GM23248 (cell line): ENCODE results near the gene GLRX5. TPM values are rescaled to one million over a fixed set of nuclear protein-coding genes. Genes with fewer than 3 reads are reported as not detected.

Source experiments
- DNase-seq: peaks from one replicate; pipeline ENCODE4 v3.0.0-alpha.2; 2015
- H2AFZ ChIP-seq: fragments of 200-600 bp; sonication (generic); 2 replicates; pipeline ENCODE4 v1.6.1; 2016; ENCODE audit warnings: antibody characterized with exemption
- H3F3A ChIP-seq: fragments of 200-600 bp; sonication (generic); 2 replicates; pipeline ENCODE4 v1.6.1; 2016; ENCODE audit warnings: mild to moderate bottlenecking, antibody characterized with exemption, mixed run types; ENCODE audit not compliant: insufficient read depth
- H3K27ac ChIP-seq: fragments of 200-600 bp; sonication (generic); 2 replicates; pipeline ENCODE4 v1.5.1; 2016; ENCODE audit warnings: mild to moderate bottlenecking
- H3K27me3 ChIP-seq: fragments of 200-600 bp; sonication (generic); replicated peaks from 2 replicates; pipeline ENCODE4 v1.6.1; 2016; ENCODE audit warnings: mild to moderate bottlenecking; ENCODE audit not compliant: insufficient read depth
- H3K36me3 ChIP-seq: fragments of 200-600 bp; sonication (generic); 2 replicates; pipeline ENCODE4 v1.6.1; 2016; ENCODE audit warnings: low read depth, mild to moderate bottlenecking
- H3K4me1 ChIP-seq: fragments of 200-600 bp; sonication (generic); 2 replicates; pipeline ENCODE4 v1.6.1; 2016; ENCODE audit warnings: mild to moderate bottlenecking; ENCODE audit not compliant: insufficient read depth
- H3K4me2 ChIP-seq: fragments of 200-600 bp; sonication (generic); one replicate; pipeline ENCODE4 v1.6.1; 2016; ENCODE audit warnings: mild to moderate bottlenecking; ENCODE audit not compliant: unreplicated experiment
- H3K4me3 ChIP-seq: fragments of 200-600 bp; sonication (generic); 2 replicates; pipeline ENCODE4 v1.5.1; 2016; ENCODE audit warnings: mild to moderate bottlenecking
- H3K79me2 ChIP-seq: fragments of 200-600 bp; sonication (generic); 2 replicates; pipeline ENCODE4 v1.6.1; 2016; ENCODE audit warnings: mild to moderate bottlenecking; ENCODE audit not compliant: insufficient read depth
- H3K9ac ChIP-seq: fragments of 200-600 bp; sonication (generic); 2 replicates; pipeline ENCODE4 v1.6.1; 2016; ENCODE audit warnings: mild to moderate bottlenecking
- H3K9me2 ChIP-seq: fragments of 200-600 bp; sonication (generic); 2 replicates; pipeline ENCODE4 v1.6.1; 2016; ENCODE audit warnings: mixed run types, mild to moderate bottlenecking, moderate library complexity; ENCODE audit not compliant: insufficient read depth
- H3K9me3 ChIP-seq: fragments of 200-600 bp; sonication (generic); one replicate; pipeline ENCODE4 v1.6.1; 2017; ENCODE audit warnings: low read depth
- H4K20me1 ChIP-seq: fragments of 200-600 bp; sonication (generic); 2 replicates; pipeline ENCODE4 v1.6.0; 2016; ENCODE audit not compliant: insufficient read depth
- EZH2 ChIP-seq: fragments of 200-600 bp; sonication (generic); IDR thresholded peaks from 2 replicates; pipeline ENCODE4 v1.6.1; 2018; ENCODE audit warnings: antibody characterized with exemption, mild to moderate bottlenecking; ENCODE audit not compliant: insufficient read depth, poor library complexity, severe bottlenecking
- EZH2phosphoT487 ChIP-seq: fragments of 200-600 bp; sonication (generic); IDR thresholded peaks from 2 replicates; pipeline ENCODE4 v1.6.1; 2018; ENCODE audit warnings: antibody characterized with exemption, moderate library complexity, mild to moderate bottlenecking, low read depth; ENCODE audit not compliant: insufficient read depth
- WGBS, 2 experiments: methylation state at CpG; one replicate each; pipeline ENCODE4 v1.1.6; 2015 to 2017; ENCODE audit warnings: low lambda C conversion rate in 2 of 2, low coverage in 1 of 2; ENCODE audit errors: missing lambda C conversion rate in 2 of 2; 5-methylcytosine and 5-hydroxymethylcytosine counted together
- in situ Hi-C: fragments of 300-500 bp; cut with MboI; formaldehyde crosslinking; loops from 2 replicates; pipeline ENCODE4 v1.15.0; 2020
- polyA plus RNA-seq: library from polyadenylated mRNA; unstranded; fragments of >200 nt; fragmentation: Nextera tagmentation; extraction: Ambion mirVana; gene quantifications from 2 replicates; pipeline ENCODE4 v1.2.1, GENCODE V29; 2016
- total RNA-seq: library from RNA; depleted of rRNA; stranded (reverse); fragments of >200 nt; shearing (Covaris generic); gene quantifications from 2 replicates; pipeline ENCODE4 v1.2.3, GENCODE V29; 2014

The GLRX5 gene
- total and polyA plus RNA-seq, 2 experiments from 2014 or later = 38.6 to 48.7 TPM

GRCh38 chr14:95514131-95515079 lies 20.4 kb upstream of the GLRX5 start:
- no peak overlapping the region for H2AFZ ChIP-seq
- H3F3A ChIP-seq = peaks cover 27% of the 10 kb centered on the region
- H3K4me3 ChIP-seq = no peak overlapping the region
- no peaks in the 10 kb centered on the region for H3K9me3 ChIP-seq
- no peaks in the 10 kb centered on the region for H4K20me1 ChIP-seq
- H3K4me1 ChIP-seq = peaks cover 39% of the 10 kb centered on the region
- no peak for TF ChIP-seq EZH2
- no peak for TF ChIP-seq EZH2phosphoT487
- no peaks in the 10 kb centered on the region for H3K36me3 ChIP-seq
- H3K79me2 ChIP-seq = no peaks in the 10 kb centered on the region
- no peak for DNase-seq
- no peak overlapping the region for H3K9ac ChIP-seq
- 79 to 80% methylated on average over 18 of the region's 18 CpGs for WGBS, 2 experiments
- peak overlapping the region; percentile 88 for H3K4me2 ChIP-seq
- no peaks in the 10 kb centered on the region for H3K9me2 ChIP-seq
- no peaks in the 10 kb centered on the region for H3K27me3 ChIP-seq
- in situ Hi-C loops = no loop called here
- no peak overlapping the region for H3K27ac ChIP-seq

GRCh38 chr14:95515080-95515489 lies 19.8 kb upstream of the GLRX5 start:
- Histone ChIP-seq H3K4me1 (peaks cover 44% of the 10 kb centered on the region), H3K9me3 (no peaks in the 10 kb centered on the region), H3K79me2 (no peaks in the 10 kb centered on the region), H3K27me3 (no peaks in the 10 kb centered on the region), H2AFZ (0 out of 2 replicates have a peak overlapping the region, but pooled peaks have one; percentile 67), H3K36me3 (no peaks in the 10 kb centered on the region), H4K20me1 (no peaks in the 10 kb centered on the region), H3K9ac (peak overlapping the region; percentile 64; the same call in 1 of the 2 replicates), H3K27ac (no peak overlapping the region), H3K4me2 (peak overlapping the region; percentile 88), H3K9me2 (no peaks in the 10 kb centered on the region), H3F3A (peaks cover 32% of the 10 kb centered on the region), H3K4me3 (peak overlapping the region; percentile 75)
- DNase-seq = peak; percentile 60
- in situ Hi-C loops = no loop called here
- 8 to 15% methylated on average over 8 to 9 of the region's 9 CpGs for WGBS, 2 experiments
- TF ChIP-seq EZH2 = no peak
- no peak for TF ChIP-seq EZH2phosphoT487

DNA sequence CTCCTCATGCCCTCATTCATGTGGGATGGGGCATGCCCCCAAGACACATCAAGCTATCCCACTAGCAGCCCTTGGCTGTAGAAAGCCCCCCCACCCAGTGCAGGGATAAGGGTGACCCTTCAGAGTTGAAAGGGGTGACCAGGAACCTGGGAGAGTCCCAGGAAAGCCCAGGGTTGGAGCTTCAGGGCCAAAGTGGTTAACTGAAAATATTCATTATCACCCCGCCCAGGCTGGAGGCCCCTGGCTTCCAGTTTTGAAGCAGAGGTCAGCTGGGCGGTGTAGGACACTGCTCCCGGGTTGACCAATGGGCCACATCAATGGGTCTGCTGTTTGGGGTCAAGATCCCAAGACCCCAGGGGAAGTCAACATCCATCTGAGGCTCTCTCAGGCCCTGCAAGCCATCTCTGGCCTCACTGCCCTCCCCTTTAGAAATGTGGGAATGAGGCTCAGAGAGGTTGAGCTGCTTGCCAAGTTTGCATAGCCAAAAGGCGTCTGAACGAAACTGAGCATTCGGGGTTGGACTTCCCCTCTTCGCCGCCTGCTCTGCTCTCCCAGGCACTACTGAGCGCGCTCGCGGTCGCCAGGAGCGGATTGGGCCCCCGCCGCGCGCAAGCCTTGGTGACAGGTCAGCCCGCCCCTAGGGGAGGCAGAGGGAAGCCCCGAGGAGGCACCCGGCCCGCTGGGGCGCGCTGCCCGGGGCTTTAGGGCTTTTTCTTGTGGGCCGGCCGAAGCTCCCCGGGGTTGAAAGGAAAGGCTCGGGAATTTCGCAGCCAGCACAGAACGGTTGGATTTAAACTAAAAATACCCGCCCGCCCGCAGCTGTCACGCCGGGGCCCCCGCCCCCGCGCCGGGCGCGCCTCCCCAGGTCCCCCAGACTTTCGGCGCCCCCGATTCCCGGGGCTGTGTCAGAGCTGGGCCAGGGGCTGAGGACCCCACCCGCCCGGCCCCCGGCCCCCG lies 19.0 kb upstream of the GLRX5 start:
- Histone ChIP-seq H3K79me2 (no peaks in the 10 kb centered on the region), H3K4me3 (peak overlapping the region; percentile 75), H3K9me2 (no peaks in the 10 kb centered on the region), H3K9me3 (no peaks in the 10 kb centered on the region), H3K27ac (no peak overlapping the region), H4K20me1 (no peaks in the 10 kb centered on the region), H3F3A (peaks cover 35% of the 10 kb centered on the region), H3K9ac (peak overlapping the region; percentile 64), H3K4me1 (peaks cover 47% of the 10 kb centered on the region), H3K4me2 (peak overlapping the region; percentile 88), H3K36me3 (no peaks in the 10 kb centered on the region), H3K27me3 (no peaks in the 10 kb centered on the region), H2AFZ (peak overlapping the region; percentile 67)
- in situ Hi-C loops = no loop called here
- DNase-seq = peak; percentile 73
- no peak for TF ChIP-seq EZH2phosphoT487
- no peak for TF ChIP-seq EZH2
- WGBS, 2 experiments = 2 to 3% methylated on average over 29 to 50 of the region's 50 CpGs

GRCh38 chr14:95516554-95517181 lies 18.2 kb upstream of the GLRX5 start, which contains the start of gene SYNE3:
Gene SYNE3 (minus strand): TSS chr14:95516650. CDS start chr14:95475821, 40,829 bp downstream.
- Histone ChIP-seq H3K4me3 (peak within 1 kb of the TSS; percentile 75), H3K27me3 (no peaks in the 10 kb centered on the region), H2AFZ (peak within 1 kb of the TSS; percentile 71), H3K4me1 (peaks cover 42% of the 10 kb centered on the region), H3K4me2 (peak within 1 kb of the TSS; percentile 88), H3K9me3 (no peaks in the 10 kb centered on the region), H4K20me1 (no peaks in the 10 kb centered on the region), H3K79me2 (no peaks in the 10 kb centered on the region), H3F3A (peaks cover 32% of the 10 kb centered on the region), H3K9me2 (no peaks in the 10 kb centered on the region), H3K27ac (no peak within 1 kb of the TSS), H3K9ac (peak within 1 kb of the TSS; percentile 64), H3K36me3 (no peaks in the 10 kb centered on the region)
- WGBS, 2 experiments = 4 to 5% methylated on average over 12 to 50 of the region's 60 CpGs
- TF ChIP-seq EZH2 (no peak), EZH2phosphoT487 (no peak)
- peak; percentile 62 for DNase-seq
- in situ Hi-C loops = no loop called here
